HepG2 (cell line): ENCODE results near the gene ACTL7B. TPM values are rescaled to one million over a fixed set of nuclear protein-coding genes. Genes with fewer than 3 reads are reported as not detected.

Experiments
- ARID4A ChIP-seq: sonication (generic); formaldehyde crosslinking; IDR thresholded peaks from 2 replicates; pipeline ENCODE4 v1.5.0; 2020; ENCODE audit warnings: mild to moderate bottlenecking, missing genetic modification reagents, borderline replicate concordance
- CSRNP1 ChIP-seq: sonication (generic); formaldehyde crosslinking; IDR thresholded peaks from 2 replicates; pipeline ENCODE4 v1.8.1; 2023; ENCODE audit warnings: mild to moderate bottlenecking, missing genetic modification reagents
- E2F1 ChIP-seq: sonication (generic); formaldehyde crosslinking; IDR thresholded peaks from 2 replicates; pipeline ENCODE4 v1.5.0; 2020; ENCODE audit warnings: missing genetic modification reagents
- IRF2 ChIP-seq: IDR thresholded peaks from 2 replicates; pipeline ENCODE4 v1.6.1; 2018; ENCODE audit warnings: missing genetic modification reagents, missing compliant biosample characterization
- MTA3 ChIP-seq: sonication (generic); formaldehyde crosslinking; IDR thresholded peaks from 2 replicates; pipeline ENCODE4 v1.4.0; 2020; ENCODE audit warnings: missing genetic modification reagents
- NFE2L2 ChIP-seq: fragments of 150-350 bp; IDR thresholded peaks from 2 replicates; pipeline ENCODE4 v1.6.1; 2014; ENCODE audit warnings: low read length
- SRSF1 ChIP-seq: fragments of 200-400 bp; formaldehyde crosslinking; optimal IDR thresholded peaks from 2 replicates; pipeline ENCODE3; 2017; ENCODE audit warnings: mild to moderate bottlenecking, low read depth, low read length, moderate library complexity
- ZKSCAN1 ChIP-seq: fragments of 150-350 bp; IDR thresholded peaks from 2 replicates; pipeline ENCODE4 v1.6.1; 2014; ENCODE audit warnings: low read length
- ZNF225 ChIP-seq: sonication (generic); formaldehyde crosslinking; IDR thresholded peaks from 2 replicates; pipeline ENCODE4 v1.4.0; 2020; ENCODE audit warnings: mild to moderate bottlenecking, missing genetic modification reagents
- ZNF609 ChIP-seq: sonication (generic); formaldehyde crosslinking; IDR thresholded peaks from 2 replicates; pipeline ENCODE4 v1.4.0; 2020; ENCODE audit warnings: mild to moderate bottlenecking, missing genetic modification reagents, borderline replicate concordance
- ZNF614 ChIP-seq: IDR thresholded peaks from 2 replicates; pipeline ENCODE4 v1.6.1; 2018; ENCODE audit warnings: missing biosample characterization, missing genetic modification reagents, inconsistent platforms, borderline replicate concordance
- ZNF776 ChIP-seq: sonication (generic); formaldehyde crosslinking; IDR thresholded peaks from 2 replicates; pipeline ENCODE4 v1.4.0; 2020; ENCODE audit warnings: mild to moderate bottlenecking, missing genetic modification reagents
- ZSCAN31 ChIP-seq: sonication (generic); formaldehyde crosslinking; IDR thresholded peaks from 2 replicates; pipeline ENCODE4 v1.5.0; 2020; ENCODE audit warnings: low read depth, mild to moderate bottlenecking, missing genetic modification reagents
- polyA plus RNA-seq, 8 experiments: library from polyadenylated mRNA; depleted of rRNA in 3 of 8; stranded (reverse) in 7 of 8; unstranded in 1 of 8; fragments of >200 nt; fragmentation: Illumina TruSeq in 4 of 8; extraction: Trizol in 4 of 8; gene quantifications; 2 replicates each; pipeline versions ENCODE4 v1.2.1 to v1.2.3, GENCODE V29; 2011 to 2016; ENCODE audit warnings: low read depth in 4 of 8, missing spikeins in 1 of 8, mixed read lengths in 1 of 8; ENCODE audit not compliant: insufficient read depth in 1 of 8
- total RNA-seq, 5 experiments: library from RNA; depleted of rRNA; stranded (reverse); fragments of >200 nt; fragmentation: Illumina TruSeq; extraction: Trizol; gene quantifications; 2 replicates each; pipeline ENCODE4 v1.2.3, GENCODE V29; 2016; ENCODE audit warnings: low read depth in 1 of 5

Gene ACTL7B
- total and polyA plus RNA-seq, 2 of the 13 experiments (the other 11 are each of a cell fraction or from before 2014, with no cell fraction given) = 0.07 to 0.11 TPM

GRCh38 chr9:108885643-108886348 lies 30.0 kb upstream of the ACTL7B start (continued):
- peak; percentile 98 for TF ChIP-seq ZNF609 (CRISPR knock-in tag)
- peak; percentile 16; the same call in 1 of the 2 replicates for TF ChIP-seq NFE2L2
- TF ChIP-seq ZNF776 (CRISPR knock-in tag) = no peak
- no peak; the same call in 1 of the 2 replicates for TF ChIP-seq ZNF225 (CRISPR knock-in tag)
- TF ChIP-seq ZSCAN31 (CRISPR knock-in tag) = peak; percentile 84; the same call in 1 of the 2 replicates
- TF ChIP-seq SRSF1 = no peak
- peak; percentile 70; the same call in 1 of the 2 replicates for TF ChIP-seq ARID4A
- peak; percentile 32; the same call in 1 of the 2 replicates for TF ChIP-seq ZKSCAN1
- TF ChIP-seq ZNF614 (CRISPR knock-in tag) = peak; percentile 95; the same call in 1 of the 2 replicates
- TF ChIP-seq MTA3 (CRISPR knock-in tag) = no peak
- TF ChIP-seq CSRNP1 (CRISPR knock-in tag) = 0 out of 2 replicates have a peak, but pooled peaks have one; percentile 39
- peak; percentile 92; the same call in 1 of the 2 replicates for TF ChIP-seq IRF2 (CRISPR knock-in tag)
- no peak for TF ChIP-seq E2F1
